Ascending aorta (tissue), 2 donors: ENCODE measurements around the gene ZNF174. TPM values are rescaled to one million over a fixed set of nuclear protein-coding genes. Genes with fewer than 3 reads are reported as not detected.
A peak's percentile ranks its signal among the peaks of the same experiment; 100 is the strongest.

Experiments used
- DNase-seq, 2 donors: peaks; one replicate each; pipeline ENCODE4 v3.0.0-alpha.2; 2019; ENCODE audit warnings: low spot score in 2 of 2
- H3K27ac ChIP-seq, 2 donors: fragments of 200-600 bp; sonication (generic); one replicate each; pipeline ENCODE4 v1.5.1; 2016 to 2017; ENCODE audit warnings: mild to moderate bottlenecking in 1 of 2
- H3K27me3 ChIP-seq: fragments of 200-600 bp; sonication (generic); one replicate; pipeline ENCODE4 v1.5.1; 2017
- H3K36me3 ChIP-seq, 2 donors: fragments of 200-600 bp; sonication (generic); one replicate each; pipeline ENCODE4 v1.5.1; 2016
- H3K4me1 ChIP-seq, 2 donors: fragments of 200-600 bp; sonication (generic); one replicate each; pipeline ENCODE4 v1.5.1; 2016 to 2017; ENCODE audit warnings: mild to moderate bottlenecking in 1 of 2
- H3K4me3 ChIP-seq, 2 donors: fragments of 200-600 bp; sonication (generic); one replicate each; pipeline ENCODE4 v1.5.1; 2016 to 2017; ENCODE audit warnings: mild to moderate bottlenecking in 1 of 2
- H3K9me3 ChIP-seq, 2 donors: fragments of 200-600 bp; sonication (generic); one replicate each; pipeline ENCODE4 v1.5.1; 2016
- intact Hi-C: fragments of 100-400 bp; cut with DNase I; formaldehyde crosslinking; loops from one replicate; pipeline ENCODE4 v1.15.1; 2023
- total RNA-seq: library from RNA; depleted of rRNA; stranded (reverse); fragments of >200 nt; gene quantifications from one replicate; pipeline ENCODE4 v1.1.0, GENCODE V29; 2016
- TF ChIP-seq, protein P1 (sequence below), 3 experiments: fragments of 200-600 bp in 2 of 3; fragments of 450-650 bp in 1 of 3; sonication (generic) in 2 of 3; IDR thresholded peaks; one replicate each; pipeline ENCODE4 v1.5.1; 2016 to 2019; ENCODE audit warnings: antibody characterized with exemption in 3 of 3, mild to moderate bottlenecking in 1 of 3, moderate library complexity in 1 of 3

The ZNF174 gene
- total RNA-seq, 1 donor from 2014 or later, result 16.0 TPM

- peak in 1 of 2 donors; percentile 64 for DNase-seq
- H3K27ac ChIP-seq, result peak overlapping the region; percentile 92
- H3K4me1 ChIP-seq, result peaks cover 8 to 17% of the 10 kb centered on the region in 2 donors
- TF ChIP-seq, protein P1, sequence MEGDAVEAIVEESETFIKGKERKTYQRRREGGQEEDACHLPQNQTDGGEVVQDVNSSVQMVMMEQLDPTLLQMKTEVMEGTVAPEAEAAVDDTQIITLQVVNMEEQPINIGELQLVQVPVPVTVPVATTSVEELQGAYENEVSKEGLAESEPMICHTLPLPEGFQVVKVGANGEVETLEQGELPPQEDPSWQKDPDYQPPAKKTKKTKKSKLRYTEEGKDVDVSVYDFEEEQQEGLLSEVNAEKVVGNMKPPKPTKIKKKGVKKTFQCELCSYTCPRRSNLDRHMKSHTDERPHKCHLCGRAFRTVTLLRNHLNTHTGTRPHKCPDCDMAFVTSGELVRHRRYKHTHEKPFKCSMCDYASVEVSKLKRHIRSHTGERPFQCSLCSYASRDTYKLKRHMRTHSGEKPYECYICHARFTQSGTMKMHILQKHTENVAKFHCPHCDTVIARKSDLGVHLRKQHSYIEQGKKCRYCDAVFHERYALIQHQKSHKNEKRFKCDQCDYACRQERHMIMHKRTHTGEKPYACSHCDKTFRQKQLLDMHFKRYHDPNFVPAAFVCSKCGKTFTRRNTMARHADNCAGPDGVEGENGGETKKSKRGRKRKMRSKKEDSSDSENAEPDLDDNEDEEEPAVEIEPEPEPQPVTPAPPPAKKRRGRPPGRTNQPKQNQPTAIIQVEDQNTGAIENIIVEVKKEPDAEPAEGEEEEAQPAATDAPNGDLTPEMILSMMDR (IDR thresholded peaks at IDR 0.05), result no peak
- H3K27me3 ChIP-seq, result no peaks in the 10 kb centered on the region
- no peaks in the 10 kb centered on the region for H3K9me3 ChIP-seq
- H3K4me3 ChIP-seq, result peak overlapping the region; percentile 72 to 73
- H3K36me3 ChIP-seq, result no peaks in the 10 kb centered on the region
- intact Hi-C loops, result loop anchor here (1.0 to 5.0 kb wide), 6 partner anchors 15 to 306 kb away; partner anchors contain the start of genes NAA60, TIGD7, ZNF174 and ZNF263
These were observed 57.4 kb downstream of the ZNF174 start for GRCh38 chr16:3458278-3458851.

GRCh38 chr16:3458852-3459361, 57.9 kb downstream of the ZNF174 start:
- Histone ChIP-seq H3K36me3 (no peaks in the 10 kb centered on the region), H3K4me1 (peaks cover 8 to 17% of the 10 kb centered on the region in 2 donors), H3K27ac (peak overlapping the region; percentile 92), H3K9me3 (no peaks in the 10 kb centered on the region), H3K4me3 (peak overlapping the region; percentile 72 to 73), H3K27me3 (no peaks in the 10 kb centered on the region)
- DNase-seq, result peak in 1 of 2 donors; percentile 40
- TF ChIP-seq, protein P1 (IDR thresholded peaks at IDR 0.05), result no peak
- intact Hi-C loops, result loop anchor here (1.0 to 5.0 kb wide), 6 partner anchors 16 to 307 kb away; partner anchors contain the start of genes NAA60, TIGD7, ZNF174 and ZNF263

Other genes starting within 250 kb of the ZNF174 start
- gene OR1F1, start 213.0 kb upstream of the ZNF174 start, total RNA-seq, result not detected
- gene ZNF200, start 166.1 kb upstream of the ZNF174 start, total RNA-seq, result 14.6 TPM
- 1.1 TPM for gene MEFV, start 144.6 kb upstream of the ZNF174 start, total RNA-seq
- 61.8 TPM for gene ZNF263, start 117.7 kb upstream of the ZNF174 start, total RNA-seq
- gene TIGD7, start 95.8 kb upstream of the ZNF174 start, total RNA-seq, result 1.6 TPM
- 8.3 TPM for gene ZNF75A, start 95.7 kb upstream of the ZNF174 start, total RNA-seq
- gene OR2C1, start 45.3 kb upstream of the ZNF174 start, total RNA-seq, result not detected
- 4.2 TPM for gene ZSCAN32, start 211 bp upstream of the ZNF174 start, total RNA-seq
- 0.21 TPM for gene ZNF597, start 42.3 kb downstream of the ZNF174 start, total RNA-seq
- 74.6 TPM for gene NAA60, start 42.5 kb downstream of the ZNF174 start, total RNA-seq
- not detected for gene C16orf90, start 94.3 kb downstream of the ZNF174 start, total RNA-seq
- 72.4 TPM for gene CLUAP1, start 99.8 kb downstream of the ZNF174 start, total RNA-seq
- gene NLRC3, start 176.2 kb downstream of the ZNF174 start, total RNA-seq, result 2.1 TPM
- gene SLX4, start 210.4 kb downstream of the ZNF174 start, total RNA-seq, result 3.4 TPM